Measurements from ENCODE around the gene KCNJ8.
"Not testable (repeated sequence)": the region's sequence is repeated elsewhere in the genome, so short reads cannot be mapped to it uniquely, and the experiment has no call there.

KCNJ8 gene

DNA sequence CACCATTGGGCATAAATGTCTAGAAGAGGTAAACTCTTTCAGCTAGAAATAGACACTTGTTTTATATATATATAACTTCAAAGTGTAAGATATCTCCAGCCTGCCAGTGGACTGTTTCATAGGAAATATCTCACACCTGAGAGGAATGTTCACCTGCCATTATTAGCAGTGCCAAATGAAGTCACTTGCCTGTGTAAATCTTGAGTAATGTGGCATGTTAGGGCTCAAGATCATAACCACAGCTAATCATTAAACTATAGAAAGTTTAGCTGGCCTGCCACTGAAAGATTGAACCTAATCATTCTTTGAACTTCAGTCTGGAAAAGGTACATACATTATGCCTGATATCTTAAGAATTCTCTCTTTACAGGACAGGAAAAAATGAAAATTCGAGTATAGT, 25.5 kb upstream of the KCNJ8 start:
- TF ChIP-seq POLR2A (IDR thresholded peaks at IDR 0.05; ENCODE audit: low read length) (no peak), GATA1 (IDR thresholded peaks at IDR 0.05; ENCODE audit: low read depth, low read length) (no peak)
- no peak for DNase-seq

DNA sequence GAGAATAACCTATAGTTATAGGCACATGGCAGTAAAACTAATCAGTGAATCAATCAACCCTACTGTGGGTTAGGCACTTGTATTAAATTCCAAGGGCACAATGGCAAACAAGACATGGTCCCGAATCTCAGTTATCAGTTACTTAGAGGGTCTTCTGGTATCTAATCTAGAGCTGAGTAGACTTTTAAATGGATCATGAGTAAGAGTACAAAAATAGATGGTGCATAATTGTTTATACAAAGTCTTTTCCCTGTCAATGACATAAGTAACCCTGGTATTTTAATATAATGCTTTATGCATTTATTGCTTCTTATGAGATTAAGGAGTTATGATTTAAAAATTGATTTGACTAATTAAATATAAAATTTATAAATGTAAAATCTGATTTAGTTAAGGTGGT, 23.0 kb upstream of the KCNJ8 start:
- DNase-seq, result no peak
- TF ChIP-seq POLR2A (IDR thresholded peaks at IDR 0.05; ENCODE audit: low read length) (no peak), GATA1 (IDR thresholded peaks at IDR 0.05; ENCODE audit: low read depth, low read length) (no peak)

DNA sequence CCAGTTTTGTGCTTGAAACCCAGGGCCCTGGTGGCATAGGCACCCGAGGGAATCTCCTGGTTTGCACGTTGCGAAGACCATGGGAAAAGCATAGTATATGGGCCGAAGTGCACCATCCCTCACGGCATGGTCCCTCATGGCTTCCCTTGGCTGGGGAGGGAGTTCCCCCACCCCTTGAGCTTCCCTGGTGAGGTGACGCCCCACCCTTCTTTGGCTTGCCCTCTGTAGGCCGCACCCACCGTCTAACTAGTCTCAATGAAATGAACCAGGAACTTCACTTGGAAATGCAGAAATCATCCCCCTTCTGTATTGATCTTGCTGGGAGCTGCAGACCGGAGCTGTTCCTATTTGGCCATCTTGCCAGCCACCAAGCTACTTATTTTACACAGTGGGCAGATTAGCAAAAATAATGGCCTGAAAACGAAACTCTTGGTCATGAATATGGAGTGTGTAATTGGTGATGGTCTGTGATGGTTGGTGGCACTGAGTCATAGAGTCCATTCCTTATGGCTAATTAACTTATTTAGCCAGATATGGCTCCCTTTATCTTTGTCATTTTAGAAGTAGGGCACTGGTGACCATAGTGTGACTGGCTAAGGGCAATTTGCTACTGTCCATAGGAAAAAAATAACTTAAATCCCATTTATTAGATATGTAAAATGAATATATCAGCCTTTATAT, 21.3 kb upstream of the KCNJ8 start:
- TF ChIP-seq POLR2A (IDR thresholded peaks at IDR 0.05; ENCODE audit: low read length) (no peak), GATA1 (IDR thresholded peaks at IDR 0.05; ENCODE audit: low read depth, low read length) (no peak)
- no peak for DNase-seq

DNA sequence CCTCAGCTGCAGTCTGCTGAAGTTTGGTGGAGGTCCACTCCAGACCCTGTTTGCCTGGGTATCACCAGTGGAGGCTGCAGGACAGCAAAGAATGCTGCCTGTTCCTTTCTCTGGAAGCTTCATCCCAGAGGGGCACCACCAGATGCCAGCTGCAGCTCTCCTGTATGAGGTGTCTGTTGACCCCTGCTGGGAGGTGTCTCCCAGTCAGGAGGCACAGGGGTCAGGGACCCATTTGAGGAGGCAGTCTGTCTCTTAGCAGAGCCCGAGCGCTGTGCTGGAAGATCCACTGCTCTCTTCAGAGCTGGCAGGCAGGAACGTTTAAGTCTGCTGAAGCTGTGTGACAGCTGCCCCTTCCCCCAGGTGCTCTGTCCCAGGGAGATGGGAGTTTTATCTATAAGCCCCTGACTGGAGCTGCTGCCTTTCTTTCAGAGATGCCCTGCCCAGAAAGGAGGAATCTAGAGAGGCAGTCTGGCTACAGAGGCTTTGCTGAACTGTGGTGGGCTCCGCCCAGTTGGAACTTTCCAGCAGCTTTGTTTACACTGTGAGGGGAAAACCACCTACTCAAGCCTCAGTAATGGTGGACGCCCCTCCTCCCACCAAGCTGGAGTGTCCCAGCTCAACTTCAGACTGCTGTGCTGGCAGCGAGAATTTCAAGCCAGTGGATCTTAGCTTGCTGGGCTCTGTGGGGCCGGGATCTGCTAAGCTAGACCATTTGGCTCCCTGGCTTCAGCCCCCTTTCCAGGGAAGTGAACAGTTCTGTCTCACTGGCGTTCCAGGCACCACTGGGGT, 20.5 kb upstream of the KCNJ8 start:
- DNase-seq, result not testable (repeated sequence)

DNA sequence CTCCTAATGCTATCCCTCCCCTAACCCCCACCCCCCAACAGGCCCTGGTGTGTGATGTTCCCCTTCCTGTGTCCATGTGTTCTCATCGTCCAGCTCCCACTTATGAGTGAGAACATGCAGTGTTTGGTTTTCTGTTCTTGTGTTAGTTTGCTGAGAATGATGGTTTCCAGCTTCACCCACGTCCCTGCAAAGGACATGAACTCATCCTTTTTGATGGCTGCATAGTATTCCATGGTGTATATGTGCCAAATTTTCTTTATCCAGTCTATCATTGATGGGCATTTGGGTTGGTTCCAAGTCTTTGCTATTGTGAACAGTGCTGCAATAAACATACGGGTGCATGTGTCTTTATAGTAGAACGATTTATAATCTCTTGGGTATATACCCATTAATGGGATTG, 15.2 kb upstream of the KCNJ8 start:
- not testable (repeated sequence) for DNase-seq

DNA sequence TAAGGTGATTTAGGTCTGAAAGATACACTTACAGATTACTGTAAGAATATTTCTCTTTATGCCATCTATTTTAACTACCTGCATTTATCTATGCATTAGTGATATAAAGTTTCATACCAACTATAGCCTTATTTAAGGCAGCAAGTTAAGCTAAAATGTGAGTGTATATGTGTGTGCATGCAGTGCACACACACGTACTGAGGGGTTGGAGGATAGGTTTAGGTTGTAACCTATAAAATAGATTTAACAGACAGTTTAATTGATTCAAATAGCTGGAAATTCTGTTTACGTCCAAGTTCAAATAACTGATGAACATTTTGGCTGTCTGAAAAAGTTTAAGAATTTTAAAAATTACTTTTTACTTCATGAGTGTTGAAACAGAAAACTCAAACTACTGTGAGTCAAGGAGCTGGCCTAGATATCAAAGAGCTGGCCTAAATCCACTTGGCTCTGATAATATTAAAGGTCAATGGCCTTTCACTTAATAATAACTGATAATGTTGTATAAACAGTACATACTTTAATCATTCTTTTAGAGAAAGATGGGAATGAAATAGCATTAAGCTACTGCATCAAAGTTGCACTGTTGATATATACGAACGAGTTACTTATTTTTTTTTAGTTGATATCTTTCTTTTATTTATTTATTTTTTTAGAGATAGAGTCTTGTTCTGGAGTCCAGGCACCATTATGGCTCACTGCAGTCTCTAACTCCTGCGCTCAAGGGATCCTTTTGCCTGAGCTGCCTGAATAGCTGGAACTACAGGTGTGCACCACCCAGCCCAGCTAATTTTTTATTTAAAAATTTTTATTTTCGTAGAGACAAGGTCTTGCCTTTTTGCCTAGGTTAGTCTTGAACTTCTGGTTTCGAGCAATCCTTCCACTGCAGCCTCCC, 13.8 kb upstream of the KCNJ8 start:
- DNase-seq, result no peak
- TF ChIP-seq POLR2A (IDR thresholded peaks at IDR 0.05; ENCODE audit: low read length) (no peak), GATA1 (IDR thresholded peaks at IDR 0.05; ENCODE audit: low read depth, low read length) (no peak)

DNA sequence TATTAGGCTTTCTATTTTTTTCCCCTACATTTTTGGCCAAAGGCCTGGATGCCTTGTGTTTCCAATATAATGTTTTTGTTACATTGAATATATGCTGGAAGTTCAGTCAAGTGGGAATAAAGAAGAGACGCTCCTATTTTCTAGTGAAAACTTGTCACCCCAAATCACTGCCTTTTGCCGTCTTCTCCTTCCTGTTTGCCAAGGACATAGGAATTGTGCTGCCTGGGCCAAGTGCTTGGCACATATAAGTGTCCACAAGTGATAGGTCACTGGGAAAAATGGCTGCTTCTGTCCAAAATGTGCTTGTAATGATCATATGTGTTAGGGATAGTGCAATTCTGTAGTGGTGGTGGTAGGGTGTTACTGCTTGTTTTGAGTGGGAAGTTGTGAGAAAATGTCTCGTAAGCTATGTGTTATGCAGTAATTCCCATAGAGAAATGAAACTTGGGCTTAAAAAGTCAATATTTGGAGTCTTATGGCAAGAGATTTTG, 11.6 kb upstream of the KCNJ8 start:
- DNase-seq, result no peak
- TF ChIP-seq POLR2A (IDR thresholded peaks at IDR 0.05; ENCODE audit: low read length) (no peak), GATA1 (IDR thresholded peaks at IDR 0.05; ENCODE audit: low read depth, low read length) (no peak)

DNA sequence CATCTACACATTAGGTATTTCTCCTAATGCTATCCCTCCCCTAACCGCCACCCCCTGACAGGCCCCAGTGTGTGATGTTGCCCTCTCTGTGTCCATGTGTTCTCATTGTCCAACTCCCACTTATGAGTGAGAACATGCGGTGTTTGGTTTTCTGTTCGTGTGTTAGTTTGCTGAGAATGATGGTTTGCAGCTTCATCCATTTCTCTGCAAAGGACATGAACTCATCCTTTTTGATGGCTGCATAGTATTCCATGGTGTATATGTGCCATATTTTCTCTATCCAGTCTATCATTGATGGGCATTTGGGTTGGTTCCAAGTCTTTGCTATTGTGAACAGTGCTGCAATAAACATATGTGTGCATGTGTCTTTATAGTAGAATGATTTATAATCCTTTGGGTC, 8.2 kb upstream of the KCNJ8 start:
- not testable (repeated sequence) for DNase-seq

DNA sequence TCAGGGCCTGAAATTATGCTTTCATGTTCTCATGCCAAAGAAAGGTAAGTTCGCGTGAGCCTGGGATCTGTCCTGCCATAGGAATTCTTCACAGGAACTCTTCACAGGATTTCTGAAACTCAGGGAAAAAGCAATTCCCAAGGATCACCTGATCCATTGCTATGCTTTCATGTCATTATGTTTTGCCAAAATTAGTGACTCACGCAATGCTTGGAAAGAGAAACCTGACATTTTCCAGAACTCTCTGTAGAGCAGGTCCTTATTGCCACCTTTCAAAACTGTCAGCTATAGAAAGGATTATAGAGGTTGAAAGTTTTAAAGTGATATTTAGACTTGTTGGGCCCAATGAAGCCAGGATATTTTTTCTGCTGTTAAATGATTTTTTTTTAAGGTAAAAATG, 6.3 kb upstream of the KCNJ8 start:
- no peak for TF ChIP-seq POLR2A (IDR thresholded peaks at IDR 0.05; ENCODE audit: low read length)
- TF ChIP-seq GATA1 (IDR thresholded peaks at IDR 0.05; ENCODE audit: low read depth, low read length), result no peak
- DNase-seq, result no peak

DNA sequence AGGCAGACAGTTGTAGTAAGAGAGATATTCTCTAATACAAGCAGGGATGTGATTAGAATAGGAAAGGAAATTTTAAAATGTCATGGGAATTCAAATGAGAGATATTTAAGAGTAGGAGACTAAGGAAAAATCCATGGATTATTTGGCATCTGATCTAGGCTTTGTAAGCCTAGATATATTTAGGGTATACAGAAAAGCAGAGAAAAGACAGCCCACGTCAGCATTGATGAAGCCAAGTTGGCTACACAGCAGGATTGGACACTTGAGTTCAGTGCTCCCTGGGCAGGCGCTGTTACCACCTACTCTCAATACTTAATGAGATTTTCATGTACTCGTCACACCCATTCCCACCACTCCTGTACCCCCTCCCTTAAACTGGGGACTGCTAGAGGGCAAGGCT, 1.7 kb upstream of the KCNJ8 start:
- no peak for TF ChIP-seq GATA1 (IDR thresholded peaks at IDR 0.05; ENCODE audit: low read depth, low read length)
- TF ChIP-seq POLR2A (IDR thresholded peaks at IDR 0.05; ENCODE audit: low read length), result no peak
- DNase-seq, result no peak

DNA sequence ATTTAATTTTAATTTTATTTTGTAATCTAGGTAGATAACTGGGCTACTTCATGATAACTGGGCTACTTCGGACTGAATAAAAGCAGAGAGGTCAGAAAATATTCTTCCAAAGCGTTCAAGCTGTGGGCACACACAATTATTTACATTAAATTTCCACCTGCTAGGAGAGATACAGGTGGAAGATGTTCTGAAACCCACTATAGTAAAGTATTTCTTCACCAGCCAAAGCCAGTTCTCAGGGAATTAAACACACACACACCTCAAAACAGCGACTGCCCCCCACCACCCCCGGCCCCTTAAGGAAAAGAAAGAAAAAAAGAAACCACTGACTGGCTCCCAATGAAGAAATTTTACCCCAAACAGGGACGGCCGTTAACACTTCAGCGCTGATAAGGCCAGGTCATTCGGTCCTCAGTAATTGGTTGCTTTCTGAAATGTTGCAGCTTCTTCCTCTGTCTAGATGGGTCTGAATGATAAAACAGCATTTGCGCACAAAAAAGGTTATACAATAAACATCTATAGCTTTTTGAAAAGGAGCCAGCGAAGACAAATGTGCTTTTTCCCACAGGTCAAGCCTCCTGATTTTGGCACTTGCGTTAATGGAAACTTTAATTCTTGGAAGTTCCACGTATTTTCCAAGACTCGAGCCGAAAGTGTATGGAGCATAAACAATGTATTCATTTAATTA, 771 bp upstream of the KCNJ8 start:
- peak; percentile 1 to 3 for DNase-seq
- TF ChIP-seq POLR2A (IDR thresholded peaks at IDR 0.05; ENCODE audit: low read length), result no peak
- no peak for TF ChIP-seq GATA1 (IDR thresholded peaks at IDR 0.05; ENCODE audit: low read depth, low read length)

DNA sequence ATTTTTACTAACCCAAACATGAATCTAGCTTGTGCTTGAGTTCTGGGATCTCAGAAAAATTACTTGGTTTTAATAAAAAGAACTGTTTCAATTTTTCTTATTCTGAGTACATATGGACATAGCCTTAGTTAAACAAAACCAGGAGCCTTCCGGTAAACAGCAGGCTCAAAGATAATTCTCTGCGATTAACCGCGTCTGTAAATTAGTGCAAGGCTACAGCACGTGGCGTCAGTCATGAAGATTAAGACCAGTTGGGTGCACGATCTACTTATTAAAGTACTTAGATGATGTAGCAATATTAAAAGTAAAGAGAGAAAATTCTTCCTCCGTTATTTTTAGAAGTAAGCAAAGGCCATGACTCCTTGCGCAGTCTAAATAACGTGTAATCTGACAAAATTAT, 700 bp downstream of the KCNJ8 start:
- DNase-seq, result no peak
- TF ChIP-seq POLR2A (IDR thresholded peaks at IDR 0.05; ENCODE audit: low read length) (no peak), GATA1 (IDR thresholded peaks at IDR 0.05; ENCODE audit: low read depth, low read length) (no peak)

DNA sequence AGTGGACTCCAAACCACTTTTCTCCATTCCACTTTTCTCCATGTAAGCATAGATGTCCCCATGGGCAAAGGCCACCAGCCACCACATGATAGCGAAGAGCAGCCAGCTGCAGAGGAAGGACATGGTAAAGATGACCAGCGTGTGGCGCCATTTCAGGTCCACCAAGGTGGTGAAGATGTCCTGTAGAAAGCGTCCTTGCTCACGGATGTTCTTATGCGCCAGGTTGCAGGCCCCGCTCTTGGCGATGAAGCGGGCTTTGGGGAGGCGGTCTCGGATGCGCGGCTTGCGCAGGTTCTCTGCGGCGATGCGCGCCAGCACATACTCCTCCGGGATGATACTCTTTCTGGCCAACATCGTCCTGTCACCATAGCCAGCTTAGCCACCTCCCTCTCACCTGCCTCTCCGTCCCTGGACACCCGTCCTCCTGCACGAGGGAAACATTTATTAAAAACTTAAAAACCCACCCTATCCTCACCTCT, 1.2 kb downstream of the KCNJ8 start:
- TF ChIP-seq GATA1 (IDR thresholded peaks at IDR 0.05; ENCODE audit: low read depth, low read length), result no peak
- no peak for TF ChIP-seq POLR2A (IDR thresholded peaks at IDR 0.05; ENCODE audit: low read length)
- peak; percentile 50 to 51 for DNase-seq

DNA sequence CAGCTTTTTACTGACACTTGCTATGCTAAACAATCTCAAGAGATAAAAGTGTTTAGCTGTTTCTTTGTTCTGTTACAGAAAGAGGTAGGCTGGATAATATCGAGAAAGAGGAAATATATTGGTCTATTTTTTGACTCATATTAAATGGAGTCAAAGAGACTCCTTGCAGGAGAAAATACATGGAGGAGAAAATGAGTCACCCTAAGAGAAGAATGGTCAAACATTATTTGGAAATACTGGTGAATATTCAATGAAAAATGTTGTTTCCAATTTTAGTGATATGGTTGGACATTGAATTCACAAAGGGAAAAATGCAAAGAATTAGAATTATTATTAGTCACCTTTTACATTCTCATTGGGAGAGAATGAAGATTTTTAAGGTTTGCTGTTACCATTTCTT, 3.2 kb downstream of the KCNJ8 start:
- DNase-seq, result no peak
- TF ChIP-seq GATA1 (IDR thresholded peaks at IDR 0.05; ENCODE audit: low read depth, low read length) (no peak), POLR2A (IDR thresholded peaks at IDR 0.05; ENCODE audit: low read length) (no peak)
